HG03575 (cell line): Measurements from ENCODE around the gene CTNNA2.

ENCODE experiments used
- ATAC-seq: cut with Tn5 transposase; IDR thresholded peaks from one replicate; pipeline ENCODE4 v1.9.1; 2021; ENCODE audit not compliant: unreplicated experiment, insufficient number of reproducible peaks, low FRiP score; ENCODE audit errors: extremely low read depth

Gene CTNNA2

DNA sequence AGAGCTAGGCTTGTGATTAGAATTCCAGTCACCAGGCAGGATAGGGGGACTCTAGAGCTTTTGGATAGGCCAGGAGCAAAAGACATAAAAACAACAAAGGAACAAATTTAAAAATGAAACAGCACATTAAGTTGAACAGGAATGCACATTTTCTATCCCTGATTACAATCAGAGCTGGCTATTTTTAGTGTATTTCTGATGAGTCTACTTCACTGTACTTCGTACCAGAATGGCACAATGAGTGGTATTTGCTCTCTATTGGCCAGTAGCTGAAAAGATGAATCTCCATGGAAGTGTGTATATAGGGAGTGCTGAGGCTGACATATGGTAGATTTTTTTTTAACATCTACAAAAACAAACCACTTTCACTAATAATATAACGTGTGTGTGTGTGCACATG lies 825.9 kb downstream of the CTNNA2 start:
- no peak for ATAC-seq

DNA sequence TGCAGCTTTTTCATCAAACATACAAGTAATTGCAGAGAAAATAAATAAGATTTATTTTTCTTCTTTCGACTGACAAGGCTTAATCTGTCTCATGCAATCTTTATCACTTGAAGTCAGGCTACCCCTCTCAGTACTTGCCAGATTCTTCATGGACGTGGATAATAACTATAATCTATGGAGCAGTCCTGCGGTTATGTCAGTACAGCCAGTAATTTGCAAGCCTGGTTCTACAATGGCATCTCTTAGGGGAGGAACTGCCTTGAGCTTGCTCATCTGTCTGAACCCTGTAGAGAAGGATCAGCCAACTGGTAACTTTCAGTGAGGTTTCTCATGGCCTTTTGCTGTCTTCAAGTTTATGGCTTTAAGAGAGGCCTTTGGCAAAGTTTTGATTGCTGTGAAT lies 827.2 kb downstream of the CTNNA2 start:
- no peak for ATAC-seq

DNA sequence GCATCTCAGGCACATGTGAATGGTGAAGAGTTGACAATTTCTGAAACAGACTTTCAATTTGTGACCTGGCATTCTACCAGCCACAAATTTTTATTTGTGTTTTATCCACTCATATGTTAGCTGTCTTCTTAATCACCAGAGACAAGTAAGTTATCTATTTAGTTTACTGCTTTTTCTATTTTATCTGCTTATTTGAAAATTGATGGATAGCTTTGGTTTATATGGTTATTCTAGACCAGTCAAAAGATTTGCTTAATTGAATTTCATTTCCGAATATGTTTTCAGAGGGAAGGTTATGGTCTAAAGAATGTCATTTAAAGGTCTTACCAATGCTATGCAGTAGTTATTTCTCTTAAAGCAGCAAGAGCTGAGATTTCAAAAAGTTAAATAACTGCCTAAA lies 835.2 kb downstream of the CTNNA2 start:
- no peak for ATAC-seq

- no peak for ATAC-seq
Observed at GRCh38 chr2:80348953-80349352, 836.1 kb downstream of the CTNNA2 start.

DNA sequence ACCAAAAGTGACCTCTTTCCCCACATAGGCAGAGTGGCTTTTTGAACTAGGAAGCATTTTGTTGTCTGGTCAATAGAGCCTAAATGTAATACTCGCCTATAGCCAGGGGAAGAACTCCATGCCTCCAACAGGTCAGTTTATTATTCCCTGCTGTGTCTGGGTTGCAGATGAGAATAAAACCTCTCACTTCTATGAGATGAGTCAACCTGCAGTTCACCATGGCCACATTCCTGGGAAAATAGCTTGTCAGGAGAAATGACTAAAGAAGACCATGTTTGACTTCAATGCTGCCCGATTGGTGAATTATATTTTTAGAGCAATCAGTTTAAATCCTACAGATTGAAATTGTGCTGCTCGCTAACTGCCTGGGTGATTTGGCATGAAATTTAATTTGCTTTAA lies 838.4 kb downstream of the CTNNA2 start:
- no peak for ATAC-seq

DNA sequence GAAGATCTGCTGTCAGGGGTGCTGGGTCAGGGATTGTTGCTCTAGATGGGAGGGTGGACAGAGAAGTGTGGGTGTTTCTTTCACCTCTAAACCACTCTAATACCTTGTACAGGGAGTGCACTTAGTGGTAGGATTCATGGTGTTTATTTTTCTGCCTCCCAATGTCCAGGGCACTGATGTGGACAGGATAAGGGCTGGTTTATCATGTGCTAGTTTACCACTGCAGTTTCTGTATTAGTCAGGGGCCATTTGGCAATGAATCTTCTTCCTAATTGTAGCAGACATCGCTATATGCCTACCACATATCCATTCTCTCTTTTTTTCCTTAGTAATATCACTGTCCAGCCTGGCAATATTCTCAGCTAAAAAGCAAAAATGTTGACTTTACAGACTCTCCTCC lies 842.0 kb downstream of the CTNNA2 start:
- no peak for ATAC-seq

GRCh38 chr2:80361904-80362303 lies 849.1 kb downstream of the CTNNA2 start:
- ATAC-seq, result no peak

DNA sequence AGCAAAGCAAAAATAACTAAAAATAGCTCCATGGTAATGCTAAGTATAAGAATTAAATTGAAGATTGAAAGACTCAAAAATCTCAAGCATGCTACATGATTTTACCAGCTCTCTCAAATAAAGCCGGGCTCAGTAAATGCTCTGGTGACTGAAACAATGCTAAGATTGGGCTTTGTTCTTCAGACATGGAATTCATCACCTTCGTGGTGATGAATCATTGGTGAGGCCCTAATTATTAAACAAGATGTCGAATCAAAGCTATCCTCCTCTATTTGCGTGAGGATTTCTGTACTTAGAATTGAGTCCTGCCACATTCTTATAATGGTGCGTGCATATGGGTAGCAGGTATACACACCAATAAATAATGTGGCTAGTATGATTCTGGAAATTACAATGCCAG lies 850.5 kb downstream of the CTNNA2 start:
- ATAC-seq, result no peak

- ATAC-seq, result no peak
Observed at GRCh38 chr2:80363791-80364349, 851.0 kb downstream of the CTNNA2 start.

GRCh38 chr2:80364524-80365212 lies 851.8 kb downstream of the CTNNA2 start:
- ATAC-seq, result no peak

DNA sequence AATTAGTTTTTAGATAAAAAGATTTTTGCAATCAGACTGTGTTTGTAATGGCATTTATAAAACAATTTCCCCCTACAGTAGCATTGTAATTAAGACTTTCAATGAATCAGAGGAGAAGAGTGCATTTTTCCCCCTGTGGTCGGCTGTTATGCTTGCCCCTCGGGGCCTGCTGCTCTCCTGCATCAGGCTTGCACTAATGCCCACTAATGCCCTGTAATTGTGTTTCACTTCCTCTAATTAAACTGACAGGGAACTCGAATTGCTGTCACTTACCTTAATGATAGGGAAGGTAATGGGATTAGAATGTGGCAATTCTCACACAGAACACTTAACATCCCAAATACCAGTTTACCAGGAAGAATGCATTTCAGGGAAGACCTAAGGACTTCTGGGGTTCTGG lies 852.9 kb downstream of the CTNNA2 start:
- no peak for ATAC-seq

DNA sequence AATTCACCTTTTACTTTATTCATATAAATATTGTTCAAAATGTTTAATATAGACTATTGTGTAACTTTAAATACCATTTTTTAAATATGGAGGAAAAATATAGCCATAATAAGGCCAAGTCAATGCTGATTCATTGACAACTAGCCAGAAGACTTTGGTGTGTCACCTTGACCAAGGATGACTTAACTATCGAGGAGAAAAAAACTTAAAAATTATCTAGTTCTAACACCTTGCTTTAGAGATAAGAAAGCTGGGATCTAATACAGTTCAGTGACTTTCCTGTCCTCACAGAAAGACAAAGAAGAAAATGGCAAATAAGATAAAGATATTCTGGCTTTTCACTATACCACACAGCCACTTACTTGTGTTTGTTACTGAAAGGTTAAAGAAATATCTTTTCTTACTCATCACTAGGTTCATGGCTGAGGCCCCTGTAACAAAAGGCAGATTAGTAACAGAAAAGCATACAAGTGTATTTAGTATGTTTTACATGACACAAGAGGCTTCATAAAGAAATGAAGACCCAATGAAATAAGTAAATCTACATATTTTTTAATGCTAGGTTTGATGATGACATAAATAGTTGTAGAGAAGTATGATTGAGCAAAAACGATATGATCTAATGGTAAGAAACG lies 857.6 kb downstream of the CTNNA2 start:
- no peak for ATAC-seq

DNA sequence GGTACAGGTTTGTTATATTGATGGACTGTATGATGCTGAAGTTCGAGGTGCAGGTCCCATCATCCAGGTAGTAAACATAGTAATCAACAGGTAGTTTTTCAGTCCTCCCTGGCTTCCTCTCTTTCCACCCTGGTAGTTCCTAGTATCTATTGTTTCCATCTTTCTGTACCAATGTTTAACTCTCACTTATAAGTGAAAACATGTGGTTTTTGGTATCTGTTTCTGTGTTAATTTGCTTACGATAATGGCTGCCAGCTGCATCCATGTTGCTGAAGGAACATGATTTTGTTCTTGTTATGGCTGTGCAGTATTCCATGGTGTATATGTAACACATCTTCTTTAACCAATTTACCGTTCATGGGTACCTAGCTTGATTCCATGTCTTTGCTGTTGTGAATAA lies 861.3 kb downstream of the CTNNA2 start:
- no peak for ATAC-seq

GRCh38 chr2:80377071-80377470 lies 864.2 kb downstream of the CTNNA2 start:
- no peak for ATAC-seq

GRCh38 chr2:80380736-80381135 lies 867.9 kb downstream of the CTNNA2 start:
- no peak for ATAC-seq

- no peak for ATAC-seq
Observed at GRCh38 chr2:80381666-80382065, 868.8 kb downstream of the CTNNA2 start.

DNA sequence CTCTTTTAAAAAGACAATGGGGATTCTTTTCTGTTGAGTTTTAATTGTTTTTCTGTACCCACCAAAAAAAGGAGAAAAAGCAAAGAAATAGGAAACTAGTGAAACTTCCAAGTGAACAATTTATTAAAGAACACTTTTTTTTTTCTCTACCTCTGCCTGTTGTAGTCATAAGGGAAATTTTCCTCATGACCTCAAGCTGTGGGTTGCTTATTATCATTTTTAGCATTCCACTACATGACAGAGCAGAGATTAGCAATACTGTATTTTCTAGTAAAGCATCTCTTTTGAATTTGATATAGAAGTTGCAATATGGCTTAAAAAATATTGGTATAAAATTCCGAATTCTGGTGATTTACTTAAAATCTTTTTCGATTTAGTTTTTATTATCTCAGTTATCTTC lies 879.6 kb downstream of the CTNNA2 start:
- ATAC-seq, result no peak

DNA sequence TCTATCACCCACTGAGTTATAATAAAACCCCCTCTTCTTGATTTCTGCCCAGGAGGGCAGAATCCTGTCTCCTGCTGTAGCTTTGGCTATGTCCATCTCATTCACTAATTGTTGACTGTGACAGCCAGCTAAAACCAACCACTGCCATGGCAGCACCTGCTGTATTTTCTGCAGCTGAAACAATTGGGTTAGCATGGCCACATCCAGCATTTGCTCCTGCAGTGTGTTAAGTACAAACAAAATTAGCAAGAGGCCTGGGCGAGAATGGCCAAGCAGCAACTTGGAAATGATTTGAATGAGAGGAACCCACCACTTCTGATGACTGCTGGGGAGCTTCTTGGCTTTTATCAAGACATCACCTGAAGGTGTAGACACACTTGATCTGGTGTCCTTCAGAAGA lies 881.1 kb downstream of the CTNNA2 start:
- ATAC-seq, result no peak

GRCh38 chr2:80395251-80395650 lies 882.4 kb downstream of the CTNNA2 start:
- no peak for ATAC-seq

- ATAC-seq, result no peak
Observed at GRCh38 chr2:80396276-80396675, 883.4 kb downstream of the CTNNA2 start.

DNA sequence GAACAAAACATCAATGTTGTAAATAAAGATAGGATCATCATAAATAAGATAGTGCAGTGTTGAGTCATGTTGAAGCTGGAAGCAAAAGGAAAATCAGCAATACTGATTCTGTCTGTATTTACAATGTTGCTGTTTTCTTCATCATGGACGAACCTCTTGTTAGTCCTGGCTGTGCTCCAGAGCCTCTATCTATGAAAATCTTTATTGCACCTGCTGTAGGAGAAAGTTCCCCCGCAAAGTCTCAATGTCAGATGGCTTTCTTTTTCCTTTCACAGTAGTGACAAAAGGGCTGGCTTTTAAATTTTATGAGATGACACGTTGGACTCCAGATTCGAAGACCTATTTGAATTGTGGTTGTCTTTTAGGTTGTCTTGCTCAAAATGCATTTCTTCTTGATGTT lies 890.2 kb downstream of the CTNNA2 start:
- ATAC-seq, result no peak
